ENCODE measurements around the gene DISC1. TPM values are rescaled to one million over a fixed set of nuclear protein-coding genes. Genes with fewer than 3 reads are reported as not detected.

DISC1 gene
- total and polyA plus RNA-seq, 2 of the 13 experiments (the other 11 are each of a cell fraction or from before 2014, with no cell fraction given) = 4.2 to 4.6 TPM

- POLR2A ChIA-PET = no interaction called here
- H3K27ac ChIP-seq (ENCODE audit: extremely low read length, insufficient read depth, low read length) = no peak overlapping the region
- no peak for TF ChIP-seq ARNT (IDR thresholded peaks at IDR 0.05)
- no peak for TF ChIP-seq CENPT (CRISPR knock-in tag; IDR thresholded peaks at IDR 0.05; ENCODE audit: low read depth)
- no peak for TF ChIP-seq GABPB1 (CRISPR knock-in tag; IDR thresholded peaks at IDR 0.05)
- TF ChIP-seq POLR2AphosphoS2 (IDR thresholded peaks at IDR 0.05; ENCODE audit: low read depth, low read length) = no peak
- no peak overlapping the region for H3K4me3 ChIP-seq (replicated peaks in 1 of 3; ENCODE audit: insufficient read depth in 1 of 3, low read depth in 2 of 3, low read length in 3 of 3)
- BruUV-seq (replicated peaks) = no TSS peak
- WGBS (ENCODE audit: low lambda C conversion rate) = 86% methylated on average over 12 of the region's 12 CpGs
- ATAC-seq = no peak
- H3K9ac ChIP-seq (ENCODE audit: insufficient read depth, low read depth, low read length) = no peak overlapping the region
- no peak overlapping the region for H3K4me2 ChIP-seq (ENCODE audit: low read depth, low read length)
- H4K20me1 ChIP-seq (ENCODE audit: insufficient read depth, low read length) = no peaks in the 10 kb centered on the region
- no peaks in the 10 kb centered on the region for H3K27me3 ChIP-seq (ENCODE audit: control insufficient read depth in 1 of 2, insufficient read depth in 2 of 2, low read length in 2 of 2)
- CTCF ChIA-PET (ENCODE audit: low intra/inter-chr PET ratio, low total read pairs) = no interaction called here
- no peak overlapping the region for H2AFZ ChIP-seq (ENCODE audit: low read length)
- H3K9me3 ChIP-seq (ENCODE audit: low read length) = no peaks in the 10 kb centered on the region
- H3K79me2 ChIP-seq (ENCODE audit: insufficient read depth, low read length) = no peaks in the 10 kb centered on the region
- no peaks in the 10 kb centered on the region for H3K36me3 ChIP-seq (replicated peaks in 1 of 2; ENCODE audit: control insufficient read depth in 1 of 2, insufficient read depth in 2 of 2, low read length in 2 of 2)
- intact Hi-C loops (cut with micrococcal nuclease; ENCODE audit: unreplicated experiment) (no loop called here), in situ Hi-C loops (cut with HindIII; ENCODE audit: extremely low pct_ligation_motif_present, low pct_unique_long_range_greater_than_20kb) (no loop called here)
- no peaks in the 10 kb centered on the region for H3K4me1 ChIP-seq (ENCODE audit: insufficient read depth, low read length)
- DNase-seq (ENCODE audit: low spot score) = no peak
- FAIRE-seq = no peak
These were observed 345.0 kb downstream of the DISC1 start for GRCh38 chr1:231971397-231972110.

GRCh38 chr1:231972111-231972445 lies 345.5 kb downstream of the DISC1 start:
- no peaks in the 10 kb centered on the region for H3K27me3 ChIP-seq (ENCODE audit: control insufficient read depth in 1 of 2, insufficient read depth in 2 of 2, low read length in 2 of 2)
- ChIA-PET CTCF (ENCODE audit: low intra/inter-chr PET ratio, low total read pairs) (no interaction called here), POLR2A (no interaction called here)
- H3K36me3 ChIP-seq (replicated peaks in 1 of 2; ENCODE audit: control insufficient read depth in 1 of 2, insufficient read depth in 2 of 2, low read length in 2 of 2) = no peaks in the 10 kb centered on the region
- H4K20me1 ChIP-seq (ENCODE audit: insufficient read depth, low read length) = no peaks in the 10 kb centered on the region
- H3K4me3 ChIP-seq (replicated peaks in 1 of 3; ENCODE audit: insufficient read depth in 1 of 3, low read depth in 2 of 3, low read length in 3 of 3) = no peak overlapping the region
- in situ Hi-C loops (cut with HindIII; ENCODE audit: extremely low pct_ligation_motif_present, low pct_unique_long_range_greater_than_20kb) (no loop called here), intact Hi-C loops (cut with micrococcal nuclease; ENCODE audit: unreplicated experiment) (no loop called here)
- H3K27ac ChIP-seq (ENCODE audit: extremely low read length, insufficient read depth, low read length) = no peak overlapping the region
- ATAC-seq = no peak
- no peak for DNase-seq (ENCODE audit: low spot score)
- no peaks in the 10 kb centered on the region for H3K4me1 ChIP-seq (ENCODE audit: insufficient read depth, low read length)
- no peaks in the 10 kb centered on the region for H3K79me2 ChIP-seq (ENCODE audit: insufficient read depth, low read length)
- H3K9me3 ChIP-seq (ENCODE audit: low read length) = peaks cover 1% of the 10 kb centered on the region; the same call in 1 of the 2 replicates
- H3K9ac ChIP-seq (ENCODE audit: insufficient read depth, low read depth, low read length) = no peak overlapping the region
- H3K4me2 ChIP-seq (ENCODE audit: low read depth, low read length) = no peak overlapping the region
- H2AFZ ChIP-seq (ENCODE audit: low read length) = no peak overlapping the region
- WGBS (ENCODE audit: low lambda C conversion rate) = 86% methylated on average over 1 of the region's 1 CpG
- TF ChIP-seq ZNF20 (CRISPR knock-in tag; IDR thresholded peaks at IDR 0.05) = no peak
- TF ChIP-seq HMGXB4 (CRISPR knock-in tag; IDR thresholded peaks at IDR 0.05; ENCODE audit: borderline replicate concordance in 1 of 2, low read depth in 1 of 2) = no peak
- no peak for TF ChIP-seq TFAP4 (IDR thresholded peaks at IDR 0.05; ENCODE audit: borderline replicate concordance, low read depth)
- TF ChIP-seq DR1 (CRISPR knock-in tag; IDR thresholded peaks at IDR 0.05) = no peak
- no peak for TF ChIP-seq ZNF780A (CRISPR knock-in tag; IDR thresholded peaks at IDR 0.05)
- TF ChIP-seq KLF6 (CRISPR knock-in tag; IDR thresholded peaks at IDR 0.05) = no peak
- TF ChIP-seq REPIN1 (CRISPR knock-in tag; IDR thresholded peaks at IDR 0.05; ENCODE audit: borderline replicate concordance, low read depth) = no peak
- no peak for TF ChIP-seq XRCC5 (optimal IDR thresholded peaks at IDR 0.05; ENCODE audit: low read length)
- TF ChIP-seq ZNF616 (CRISPR knock-in tag; IDR thresholded peaks at IDR 0.05; ENCODE audit: low read depth) = no peak
- TF ChIP-seq ZNF556 (CRISPR knock-in tag; IDR thresholded peaks at IDR 0.05; ENCODE audit: borderline replicate concordance) = no peak
- no peak for FAIRE-seq
- no TSS peak for BruUV-seq (replicated peaks)
